ELF-1 (cell line): ENCODE data around the gene MCTP2.

Experiments used
- DNase-seq: peaks from one replicate; pipeline ENCODE4 v3.0.0-alpha.2; 2016; ENCODE audit warnings: low read depth, low spot score

MCTP2 gene, protein sequence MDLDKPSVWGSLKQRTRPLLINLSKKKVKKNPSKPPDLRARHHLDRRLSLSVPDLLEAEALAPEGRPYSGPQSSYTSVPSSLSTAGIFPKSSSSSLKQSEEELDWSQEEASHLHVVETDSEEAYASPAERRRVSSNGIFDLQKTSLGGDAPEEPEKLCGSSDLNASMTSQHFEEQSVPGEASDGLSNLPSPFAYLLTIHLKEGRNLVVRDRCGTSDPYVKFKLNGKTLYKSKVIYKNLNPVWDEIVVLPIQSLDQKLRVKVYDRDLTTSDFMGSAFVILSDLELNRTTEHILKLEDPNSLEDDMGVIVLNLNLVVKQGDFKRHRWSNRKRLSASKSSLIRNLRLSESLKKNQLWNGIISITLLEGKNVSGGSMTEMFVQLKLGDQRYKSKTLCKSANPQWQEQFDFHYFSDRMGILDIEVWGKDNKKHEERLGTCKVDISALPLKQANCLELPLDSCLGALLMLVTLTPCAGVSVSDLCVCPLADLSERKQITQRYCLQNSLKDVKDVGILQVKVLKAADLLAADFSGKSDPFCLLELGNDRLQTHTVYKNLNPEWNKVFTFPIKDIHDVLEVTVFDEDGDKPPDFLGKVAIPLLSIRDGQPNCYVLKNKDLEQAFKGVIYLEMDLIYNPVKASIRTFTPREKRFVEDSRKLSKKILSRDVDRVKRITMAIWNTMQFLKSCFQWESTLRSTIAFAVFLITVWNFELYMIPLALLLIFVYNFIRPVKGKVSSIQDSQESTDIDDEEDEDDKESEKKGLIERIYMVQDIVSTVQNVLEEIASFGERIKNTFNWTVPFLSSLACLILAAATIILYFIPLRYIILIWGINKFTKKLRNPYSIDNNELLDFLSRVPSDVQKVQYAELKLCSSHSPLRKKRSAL

DNA sequence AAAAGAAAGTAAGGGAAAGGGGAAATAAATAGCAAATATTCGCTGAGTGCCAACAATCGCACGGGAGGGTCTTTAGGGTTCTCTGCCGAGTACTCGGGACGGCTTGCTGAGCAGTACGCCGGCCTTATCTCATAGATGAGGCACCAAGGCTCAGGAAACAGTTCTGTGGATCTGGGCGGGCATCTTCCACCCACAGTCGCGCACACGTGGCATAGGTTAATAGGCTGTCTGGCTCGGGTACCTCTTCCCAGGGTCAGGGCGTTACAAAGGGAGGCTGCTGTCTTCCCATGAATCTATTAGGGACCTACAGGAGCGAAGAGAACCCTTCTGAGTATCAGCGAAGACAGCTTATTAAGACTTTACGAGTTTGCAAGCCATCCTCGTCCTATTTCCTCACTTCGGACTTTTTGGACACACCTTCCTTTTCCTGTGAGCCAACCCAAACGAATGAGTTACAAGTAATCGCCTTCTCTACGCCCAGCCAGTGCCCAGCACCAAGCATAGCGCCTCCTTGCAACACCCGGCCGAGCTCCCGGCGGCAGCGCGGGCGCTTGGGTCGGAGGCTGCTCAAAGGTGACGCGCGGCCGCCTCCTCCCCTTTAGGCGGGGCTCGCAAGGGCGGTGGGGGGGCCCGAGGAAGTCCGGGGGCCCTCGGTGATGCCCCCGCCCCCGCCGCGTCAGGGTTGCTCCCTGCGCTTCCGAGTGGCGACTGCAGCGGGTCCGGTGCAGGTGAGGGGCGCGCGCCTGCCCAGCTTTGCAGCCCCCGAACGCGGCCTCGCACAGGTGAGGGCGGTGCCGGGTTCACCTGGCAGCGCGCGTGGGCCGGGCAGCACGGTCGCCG is at the start of gene MCTP2:
Gene MCTP2 (plus strand): TSS at position 679 of the 840 bp plus-strand sequence. CDS start 66,705 bp downstream, outside the sequence.
- peak; percentile 83 for DNase-seq

DNA sequence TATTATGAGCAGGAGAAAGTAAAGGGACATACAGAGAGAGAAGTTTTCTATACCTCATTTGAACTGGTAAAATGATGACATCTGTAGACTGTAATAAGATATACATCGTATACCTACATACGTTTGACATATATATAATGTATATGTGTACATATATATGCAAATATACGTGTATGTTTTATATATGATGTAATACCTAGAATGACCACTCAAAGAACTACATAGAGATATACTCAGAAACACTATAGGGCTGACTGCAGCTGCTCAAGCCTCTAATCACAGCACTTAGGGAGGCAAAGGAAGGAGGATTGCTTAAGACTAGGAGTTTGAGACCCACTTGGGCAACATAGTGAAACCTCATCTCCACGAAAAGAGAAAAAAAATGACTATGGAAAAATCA is 48.5 kb upstream of the MCTP2 start:
- no peak for DNase-seq

DNA sequence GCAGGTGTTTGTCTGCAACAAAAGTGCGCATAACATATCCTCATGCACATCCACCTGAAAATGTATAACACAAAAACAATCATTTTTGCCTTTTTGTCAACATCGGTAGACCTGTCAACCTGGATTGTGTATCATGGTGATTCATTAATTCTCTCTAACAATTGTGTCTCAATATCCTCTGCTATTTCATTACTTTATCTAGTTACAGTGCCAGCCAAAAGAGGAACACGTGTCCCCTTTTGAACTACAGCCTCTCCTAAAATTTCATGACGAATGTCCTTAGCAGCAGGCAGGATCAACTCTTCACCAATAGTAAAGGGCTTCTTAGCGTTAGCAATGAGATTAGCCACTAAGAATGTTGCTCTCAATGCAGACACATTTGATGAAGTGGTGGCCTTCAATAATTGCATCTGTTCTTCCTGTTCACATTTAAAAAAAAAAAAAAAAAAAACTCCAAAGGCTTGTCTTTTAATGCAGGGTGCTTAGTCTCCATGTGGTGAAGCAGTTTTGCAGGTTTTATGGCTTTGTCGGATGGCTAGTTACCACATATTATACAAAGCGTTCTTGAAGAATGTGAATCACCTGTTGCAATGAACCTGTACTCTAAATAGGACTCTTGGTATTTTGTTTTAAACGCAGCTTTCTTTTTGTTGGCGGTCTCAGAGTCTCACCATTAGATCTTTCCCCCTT is 45.7 kb upstream of the MCTP2 start:
- no peak for DNase-seq

- DNase-seq, result peak; percentile 86
Observed at GRCh38 chr15:94186770-94187331, 44.5 kb upstream of the MCTP2 start.

DNA sequence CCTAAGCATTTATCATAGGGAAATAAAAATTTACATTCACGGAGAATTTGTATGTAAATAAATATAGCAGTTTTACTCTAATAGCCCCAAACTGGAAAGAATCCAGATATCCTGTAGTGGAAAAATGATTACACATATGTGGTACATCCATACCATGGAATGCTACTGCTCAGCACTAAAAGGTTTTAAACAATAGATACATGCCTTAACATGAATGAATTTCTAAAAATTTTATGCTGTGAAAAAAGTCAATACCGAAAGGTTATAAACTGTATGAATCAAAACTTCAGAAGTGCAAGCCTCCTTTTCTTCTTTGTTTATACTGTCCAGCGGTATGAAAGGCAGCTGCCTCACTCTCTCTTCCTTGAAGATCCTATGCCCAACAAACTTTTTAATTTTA is 37.5 kb upstream of the MCTP2 start:
- no peak for DNase-seq

DNA sequence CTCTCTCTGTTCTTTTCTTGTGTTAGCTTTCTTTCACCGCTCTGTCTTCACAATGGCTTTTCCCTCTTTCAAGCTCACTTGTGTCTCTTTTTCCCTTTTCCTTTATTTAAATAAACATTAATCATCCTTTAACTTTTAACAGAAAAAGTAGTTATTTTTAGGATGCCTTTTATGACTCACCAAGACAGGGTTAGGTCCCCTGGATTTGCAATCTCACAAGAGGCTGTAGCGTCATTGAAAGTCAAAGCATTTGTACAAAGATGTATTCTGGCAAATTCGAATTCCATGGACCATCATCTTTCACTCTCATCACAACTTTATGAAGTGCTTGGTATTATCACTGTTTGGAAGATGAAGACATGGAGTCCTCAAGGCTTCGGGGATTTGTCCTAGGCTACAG is 34.8 kb upstream of the MCTP2 start:
- no peak for DNase-seq

GRCh38 chr15:94198633-94199032 is 32.7 kb upstream of the MCTP2 start:
- no peak for DNase-seq

- no peak for DNase-seq
Observed at GRCh38 chr15:94199725-94200124, 31.6 kb upstream of the MCTP2 start.

GRCh38 chr15:94203306-94203705 is 28.1 kb upstream of the MCTP2 start:
- DNase-seq, result no peak

DNA sequence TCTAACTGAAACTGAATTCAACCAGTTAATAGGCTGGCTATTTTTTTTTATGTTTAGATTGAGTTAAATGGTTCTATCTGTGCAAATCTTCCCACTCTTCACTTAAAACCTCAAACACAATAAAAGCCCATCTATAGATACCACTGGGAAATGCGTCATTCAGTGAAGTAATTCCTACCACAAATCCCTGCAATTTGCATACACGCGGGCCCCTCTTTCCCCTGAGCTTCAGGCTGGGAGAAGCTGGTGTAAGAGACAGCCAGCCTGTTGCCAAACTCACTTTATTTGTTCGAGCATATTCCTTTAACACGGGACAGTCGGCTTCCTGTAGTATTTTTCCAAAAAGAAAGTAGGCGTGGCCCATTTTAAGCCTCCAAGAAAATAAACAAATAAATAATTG is 26.0 kb upstream of the MCTP2 start:
- no peak for DNase-seq

DNA sequence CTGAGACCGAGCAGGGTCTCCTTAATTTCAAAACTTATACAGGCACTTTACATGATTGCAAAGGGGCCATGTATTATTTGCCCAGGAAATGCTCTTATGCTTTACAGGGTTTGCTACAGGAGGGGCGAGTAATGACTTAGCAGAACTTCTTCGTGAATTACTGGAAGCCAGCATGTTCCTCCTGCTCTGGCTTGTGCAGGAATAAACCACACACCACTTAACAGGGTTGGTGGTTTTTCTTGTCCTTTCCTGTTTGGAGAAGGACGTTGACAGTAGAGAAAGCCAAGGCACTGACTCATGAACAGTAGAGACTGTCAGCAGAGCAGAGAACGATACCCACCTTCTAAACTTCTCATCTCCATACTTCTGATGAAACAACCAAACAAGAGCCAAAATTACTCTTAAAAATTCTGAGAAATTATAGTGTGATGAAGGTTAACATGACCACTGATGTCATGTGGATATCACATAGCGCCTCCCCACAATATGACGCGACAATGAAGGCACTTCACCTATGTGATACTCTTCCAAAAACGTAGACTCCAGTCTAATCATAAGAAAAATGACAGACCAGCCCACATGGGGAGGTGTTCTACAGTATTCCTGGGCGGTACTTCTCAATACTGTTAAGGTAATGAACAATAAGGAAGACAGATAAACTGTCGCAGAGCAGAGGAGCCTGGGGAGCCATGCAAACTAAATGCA is 24.7 kb upstream of the MCTP2 start:
- no peak for DNase-seq

GRCh38 chr15:94212291-94212690 is 19.1 kb upstream of the MCTP2 start:
- no peak for DNase-seq

GRCh38 chr15:94225616-94226015 is 5.7 kb upstream of the MCTP2 start:
- no peak for DNase-seq

GRCh38 chr15:94228611-94229010 is 2.8 kb upstream of the MCTP2 start:
- no peak for DNase-seq

DNA sequence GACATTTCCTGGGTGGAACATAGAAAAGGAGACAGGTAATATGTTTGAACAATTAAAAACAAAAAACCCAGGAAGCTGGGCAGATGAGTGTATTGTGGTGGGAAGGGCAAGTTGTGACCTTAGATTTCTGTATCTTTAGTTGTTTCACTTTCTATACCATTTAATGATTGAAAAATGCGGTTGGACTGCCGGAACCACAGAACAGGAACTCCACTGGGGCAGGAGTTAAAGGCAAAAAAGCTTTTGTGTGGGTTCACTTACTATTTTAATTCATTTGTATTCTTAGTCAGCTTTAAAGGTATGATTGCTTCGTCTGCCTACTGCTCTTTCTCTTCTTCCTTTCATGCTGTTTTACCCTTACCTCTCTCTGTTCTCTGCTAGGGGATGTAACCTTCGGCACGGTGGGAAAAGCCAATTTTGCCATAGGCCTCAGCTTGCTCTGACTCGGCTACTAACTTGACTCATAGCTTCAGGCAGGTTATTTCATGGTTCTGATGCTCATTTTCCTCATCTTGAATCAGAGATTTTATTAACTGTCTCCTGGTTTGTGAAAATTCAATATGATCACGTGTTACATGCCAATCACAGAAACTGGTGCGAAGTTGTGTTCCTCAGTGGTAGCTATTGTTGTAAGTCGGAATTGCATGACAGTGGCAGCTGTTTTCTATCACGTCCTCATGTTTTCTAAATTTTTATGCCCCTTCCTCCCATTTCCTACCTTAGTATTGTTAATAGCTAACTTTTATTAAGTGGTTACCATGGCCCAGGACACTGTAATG is 1.6 kb upstream of the MCTP2 start:
- DNase-seq, result peak; percentile 3

- DNase-seq, result no peak
Observed at GRCh38 chr15:94230431-94230882, 904 bp upstream of the MCTP2 start.

- peak; percentile 77 for DNase-seq
Observed at GRCh38 chr15:94231723-94232468, 535 bp downstream of the MCTP2 start.

- no peak for DNase-seq
Observed at GRCh38 chr15:94233441-94233840, 2.1 kb downstream of the MCTP2 start.

- DNase-seq, result no peak
Observed at GRCh38 chr15:94234300-94234699, 2.9 kb downstream of the MCTP2 start.
